Measurements from ENCODE around the gene NSUN7.
"Not testable (repeated sequence)": the region's sequence is repeated elsewhere in the genome, so short reads cannot be mapped to it uniquely, and the experiment has no call there.

Gene NSUN7, protein sequence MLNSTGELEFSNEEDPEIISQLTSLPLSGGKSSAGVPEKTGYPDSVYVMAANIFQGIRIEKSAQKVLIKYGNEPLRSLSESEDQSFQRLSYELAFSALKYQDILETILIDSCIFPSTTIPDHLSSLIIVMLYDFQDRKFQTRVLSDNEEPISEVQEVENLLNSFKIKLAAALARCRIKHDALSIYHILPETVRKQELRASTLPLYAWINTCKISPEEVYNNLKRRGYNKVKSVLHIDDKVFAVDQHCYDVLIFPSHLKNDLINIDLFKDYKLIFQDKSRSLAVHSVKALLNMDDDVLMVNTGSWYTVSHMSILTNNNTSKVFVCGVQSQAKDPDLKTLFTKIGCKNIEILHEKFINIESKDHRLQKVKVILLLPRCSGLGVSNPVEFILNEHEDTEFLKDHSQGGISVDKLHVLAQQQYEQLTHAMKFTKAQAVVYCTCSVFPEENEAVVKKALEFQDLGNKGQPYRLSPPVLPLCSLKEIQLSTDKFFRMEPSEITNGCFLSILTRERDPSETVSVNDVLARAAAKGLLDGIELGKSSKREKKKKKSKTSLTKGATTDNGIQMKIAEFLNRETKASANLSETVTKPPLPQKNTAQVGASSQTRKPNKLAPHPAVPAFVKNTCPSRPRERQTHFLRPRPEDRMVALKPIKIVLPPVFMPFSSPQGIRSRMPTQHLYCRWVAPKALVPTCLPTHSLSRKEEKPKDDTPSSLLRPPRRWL

DNA sequence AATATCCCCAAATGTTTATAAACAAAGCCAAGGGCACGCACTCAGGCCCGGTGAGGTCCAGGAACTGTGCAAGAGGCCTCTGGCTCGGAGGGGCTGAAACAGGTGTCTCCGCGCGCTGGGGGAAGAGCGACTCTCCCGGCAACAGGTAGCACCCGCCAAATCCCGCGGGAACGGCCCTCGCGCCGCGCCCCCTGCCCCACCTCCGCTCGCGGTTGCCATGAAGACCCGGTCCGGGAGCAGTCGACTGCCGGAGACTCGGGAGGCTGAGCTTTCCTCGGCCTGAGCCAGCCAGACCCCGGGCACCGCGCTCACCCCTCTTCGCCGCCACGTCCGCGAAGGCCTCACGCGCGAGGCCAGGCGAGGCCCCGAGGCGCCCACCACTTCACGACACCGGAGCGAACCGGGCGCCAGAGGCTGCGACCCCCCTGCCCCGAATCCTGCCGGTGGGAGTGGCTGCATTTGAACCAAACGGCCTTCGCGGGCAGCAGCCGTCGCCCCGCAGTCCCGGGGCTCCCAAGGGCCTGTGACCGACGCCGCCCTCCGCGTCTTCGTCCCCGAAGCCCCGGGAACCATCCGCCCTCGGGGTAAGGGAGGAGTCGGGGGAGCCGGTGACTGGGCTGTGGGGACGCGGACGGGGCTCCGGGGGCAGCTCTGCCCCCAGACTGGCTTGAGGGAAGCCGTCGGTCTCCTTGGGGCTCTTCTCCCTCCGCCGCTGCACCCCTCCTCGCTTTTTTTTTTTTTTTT, at the start of gene NSUN7:
TSS of gene NSUN7 (plus strand) at position 239 of the 744 bp plus-strand sequence. CDS start 739 bp downstream, outside the sequence.
- DNase-seq: peak; percentile 4

DNA sequence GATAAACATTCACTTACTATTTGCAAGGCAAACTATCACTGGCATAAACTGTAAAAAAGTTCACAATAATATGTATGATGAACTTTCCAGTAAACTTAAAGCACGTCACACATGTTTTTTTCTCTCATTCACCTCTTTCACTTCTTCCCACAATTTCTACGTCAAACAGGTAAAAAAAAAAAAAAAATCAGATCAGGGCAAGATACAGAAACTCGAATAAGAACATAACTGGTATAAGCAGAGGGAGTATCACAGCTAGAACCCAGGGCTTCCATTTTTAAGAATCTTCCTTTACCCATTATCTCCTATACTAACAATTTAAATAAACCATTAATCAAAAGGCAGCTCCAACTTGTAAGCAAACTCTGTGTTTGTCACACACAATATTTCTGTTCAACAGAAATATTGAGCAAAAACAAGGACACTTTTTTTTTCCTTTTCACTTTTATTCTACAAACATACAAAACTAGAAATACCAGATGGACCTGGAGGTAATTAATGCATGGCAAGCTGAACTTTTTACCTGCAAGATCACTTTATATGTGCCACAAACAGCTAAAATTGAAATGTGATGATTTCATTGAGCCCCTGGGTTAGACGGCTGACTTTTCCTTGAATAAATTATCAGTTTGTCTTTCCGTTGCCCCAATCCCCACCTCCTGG, 47.5 kb upstream of the NSUN7 start:
- no peak for DNase-seq

DNA sequence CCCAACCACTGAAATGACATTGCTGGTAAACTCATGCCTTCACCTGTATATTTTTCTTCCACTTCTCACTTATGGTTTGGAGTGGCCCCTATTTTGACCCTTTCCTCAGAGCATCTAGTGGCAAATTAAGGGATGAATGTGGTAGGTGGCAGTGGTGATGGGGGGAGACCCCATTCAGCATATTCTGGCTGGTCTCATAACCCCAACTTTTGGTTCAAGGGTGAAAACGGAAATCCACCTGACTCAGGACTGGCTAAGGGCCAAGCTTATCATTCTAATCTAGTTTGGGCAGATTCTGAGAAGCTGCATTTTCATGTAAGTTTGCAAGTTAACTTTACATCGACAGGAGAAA, 47.0 kb upstream of the NSUN7 start:
- DNase-seq: no peak

DNA sequence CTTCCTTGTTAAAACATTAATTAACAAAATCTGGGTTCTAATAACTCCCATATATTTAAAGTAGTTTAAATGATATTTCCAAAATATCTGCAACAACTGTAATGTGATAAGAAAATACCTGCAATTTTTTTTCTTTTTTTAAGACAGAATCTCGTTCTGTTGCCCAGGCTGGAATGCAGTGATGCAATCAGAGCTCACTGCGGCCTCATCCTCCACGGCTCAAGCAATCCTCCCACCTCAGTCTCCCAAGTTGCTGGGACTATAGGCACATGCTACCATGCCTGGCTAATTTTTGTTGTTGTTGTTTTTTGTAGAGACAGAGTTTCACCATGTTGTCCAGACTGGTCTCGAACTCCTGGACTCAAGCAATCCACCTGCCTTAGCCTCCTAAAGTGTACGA, 45.7 kb upstream of the NSUN7 start:
- DNase-seq: no peak

DNA sequence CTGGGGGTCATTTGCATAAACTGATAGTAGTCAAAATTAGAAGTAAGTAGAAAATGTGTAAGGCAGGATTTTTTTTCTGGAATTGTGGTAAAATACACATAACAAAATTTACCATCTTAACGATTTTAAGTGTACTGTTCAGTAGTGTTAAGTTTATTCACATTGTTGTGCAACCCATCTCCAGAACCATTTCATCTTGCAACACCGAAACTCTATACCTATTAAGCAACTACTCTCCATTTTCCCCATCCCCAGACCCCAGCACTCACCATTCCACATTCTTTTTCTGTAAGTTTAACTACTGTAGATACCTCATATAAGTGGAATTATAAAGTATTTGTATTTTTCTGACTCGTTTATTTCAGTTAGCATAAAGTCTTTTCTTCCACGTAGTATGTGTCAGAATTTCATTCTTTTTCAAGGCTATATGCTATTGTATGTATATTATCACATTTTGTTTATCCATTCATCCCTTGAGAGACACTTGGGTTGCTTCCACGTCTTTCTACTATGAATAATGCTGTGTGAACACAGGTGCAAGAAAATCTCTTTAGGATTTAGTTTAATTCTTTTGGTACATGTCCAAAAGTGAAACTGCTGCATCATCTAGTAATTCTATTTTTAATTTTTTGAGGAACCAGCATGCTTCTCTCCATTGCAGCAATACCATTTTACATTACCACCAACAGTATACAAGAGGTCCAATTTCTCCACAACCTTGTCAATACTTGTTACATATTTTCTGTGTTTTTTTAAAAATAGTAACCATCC, 39.1 kb upstream of the NSUN7 start:
- no peak for DNase-seq

DNA sequence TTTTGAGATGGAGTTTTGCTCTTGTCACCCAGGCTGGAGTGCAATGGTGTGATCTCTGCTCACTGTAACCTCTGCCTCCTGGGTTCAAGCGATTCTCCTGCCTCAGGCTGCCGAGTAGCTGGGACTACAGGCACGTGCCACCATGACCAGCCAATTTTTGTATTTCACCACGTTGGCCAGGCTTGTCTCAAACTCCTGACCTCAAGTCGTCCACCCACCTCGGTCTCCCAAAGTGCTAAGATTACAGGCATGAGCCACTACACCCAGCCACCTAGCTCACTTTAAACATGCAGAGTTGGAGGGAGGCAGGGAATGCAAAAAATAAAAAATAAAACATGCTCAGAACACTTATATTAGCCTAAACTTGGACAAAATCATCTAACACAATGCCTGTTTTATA, 36.8 kb upstream of the NSUN7 start:
- not testable (repeated sequence) for DNase-seq

DNA sequence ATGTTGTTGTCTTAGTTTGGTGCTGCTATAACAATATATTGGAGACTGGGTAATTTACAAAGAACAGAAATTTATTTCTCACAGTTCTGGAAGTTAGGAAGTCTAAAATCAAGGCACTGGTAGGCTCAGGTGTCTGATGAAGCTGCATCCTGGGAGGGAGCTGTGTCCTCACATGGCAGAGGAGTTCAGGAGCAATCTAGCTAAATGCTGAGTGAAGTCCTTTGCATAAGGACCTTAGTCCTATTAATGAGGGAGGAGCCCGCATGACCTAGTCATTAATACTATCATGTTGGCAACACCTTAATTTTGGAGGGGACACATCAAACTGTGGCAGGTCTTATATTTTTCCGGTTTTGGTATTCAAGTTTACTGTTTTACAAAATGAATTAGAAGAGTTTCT, 36.0 kb upstream of the NSUN7 start:
- DNase-seq: no peak

DNA sequence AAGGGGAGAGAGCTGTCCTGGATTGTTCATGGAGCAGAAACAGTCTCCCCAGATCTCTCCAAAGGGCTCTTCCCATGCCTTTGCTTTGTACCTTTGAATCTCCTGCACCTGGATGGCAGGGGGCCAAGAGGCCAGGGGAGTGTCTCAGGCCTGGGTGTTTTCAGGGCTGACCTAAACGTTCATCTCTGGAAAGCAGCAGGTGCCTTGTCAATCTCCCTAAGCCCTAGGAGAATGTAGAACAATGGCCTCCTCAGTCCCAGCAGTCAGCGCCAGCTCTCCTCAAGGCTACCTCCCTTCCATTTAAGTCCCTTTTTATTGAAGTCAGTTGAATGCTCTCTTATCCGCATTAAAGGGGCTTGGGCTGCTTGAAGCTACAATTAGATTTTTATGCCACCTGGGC, 31.2 kb upstream of the NSUN7 start:
- DNase-seq: no peak

DNA sequence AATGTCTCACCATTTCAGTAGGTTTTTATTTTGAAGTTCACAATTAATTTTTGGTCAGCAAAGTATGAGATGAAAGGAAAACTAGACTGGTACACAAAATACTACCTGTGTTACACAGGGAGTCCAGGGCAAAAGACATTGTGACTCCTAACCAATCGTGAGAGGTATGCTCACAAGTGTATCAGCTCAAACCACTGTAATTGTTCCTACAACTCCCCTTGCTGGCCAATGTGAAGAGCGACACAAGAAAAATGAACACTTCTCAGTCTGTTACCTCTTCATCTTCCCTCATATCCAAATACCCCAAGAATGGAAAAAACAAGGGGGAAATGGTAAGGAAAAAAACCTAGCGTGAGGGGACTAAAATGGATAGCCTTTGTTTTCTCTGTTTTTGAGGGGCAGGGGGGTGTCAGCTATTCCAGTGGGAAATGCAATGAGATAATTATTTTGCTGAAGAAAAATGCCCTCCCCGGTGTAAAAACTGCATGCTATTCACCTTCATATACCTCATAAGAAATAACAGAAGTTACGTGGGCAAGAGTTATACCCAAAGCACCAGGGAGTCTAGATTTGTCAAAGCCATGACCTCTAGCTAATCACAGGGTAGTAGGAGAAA, 30.6 kb upstream of the NSUN7 start:
- DNase-seq: no peak

DNA sequence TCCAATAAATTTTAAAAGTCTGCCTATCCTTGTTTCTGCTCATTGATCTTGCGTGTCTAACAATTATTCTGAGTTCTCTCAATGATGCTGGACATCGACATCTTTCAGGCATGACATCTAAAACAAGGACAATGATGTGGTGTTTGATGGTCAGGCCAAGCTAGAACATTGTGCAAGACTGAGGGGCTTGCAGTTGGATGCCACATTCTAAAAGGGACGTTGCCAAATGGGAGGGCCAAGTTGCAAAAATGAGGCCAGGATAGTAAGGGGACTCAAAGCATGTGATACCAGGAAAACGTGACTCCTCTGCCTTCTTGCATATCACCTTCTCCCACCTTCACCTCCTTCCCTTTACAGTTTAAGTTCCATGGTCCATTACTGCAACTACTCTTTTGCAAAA, 29.4 kb upstream of the NSUN7 start:
- DNase-seq: no peak

DNA sequence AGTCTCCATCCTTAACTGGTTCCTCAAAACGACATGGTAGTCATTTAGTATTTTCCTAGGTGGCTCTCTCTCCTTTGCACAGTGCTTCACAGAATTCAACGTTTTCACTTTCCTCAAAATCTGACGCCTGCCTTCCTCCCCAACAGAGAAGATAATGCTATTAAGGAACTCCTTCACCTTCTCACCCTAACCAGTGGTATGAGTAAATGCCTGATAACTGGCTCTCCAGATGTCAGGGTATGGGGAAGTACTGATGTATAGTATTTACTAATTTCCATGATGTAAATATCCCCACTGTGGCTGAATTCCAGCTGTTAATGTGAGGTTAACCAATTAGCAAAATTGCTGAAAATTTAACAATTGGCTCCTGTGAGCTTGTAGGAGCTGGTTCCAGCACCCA, 28.8 kb upstream of the NSUN7 start:
- no peak for DNase-seq

DNA sequence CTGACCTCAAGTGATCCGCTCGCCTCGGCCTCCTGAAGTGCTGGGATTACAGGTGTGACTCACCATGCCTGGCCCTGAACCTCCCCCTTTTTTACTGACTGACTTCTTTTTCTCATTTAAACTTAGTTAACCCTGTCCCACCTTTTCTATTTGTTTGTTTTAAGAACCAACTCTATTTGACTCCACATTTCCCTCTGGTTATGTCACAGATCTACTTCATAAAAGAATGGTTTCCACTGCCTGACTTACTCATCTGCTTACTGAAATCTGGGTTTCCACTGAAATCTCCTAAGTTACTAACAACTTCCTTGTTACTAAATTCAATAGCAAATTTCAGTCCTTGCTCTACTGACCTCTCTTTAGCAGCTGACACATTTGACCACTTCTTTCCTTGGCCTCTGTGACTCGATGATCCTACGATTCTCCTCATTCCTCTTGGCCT, 28.0 kb upstream of the NSUN7 start:
- no peak for DNase-seq

DNA sequence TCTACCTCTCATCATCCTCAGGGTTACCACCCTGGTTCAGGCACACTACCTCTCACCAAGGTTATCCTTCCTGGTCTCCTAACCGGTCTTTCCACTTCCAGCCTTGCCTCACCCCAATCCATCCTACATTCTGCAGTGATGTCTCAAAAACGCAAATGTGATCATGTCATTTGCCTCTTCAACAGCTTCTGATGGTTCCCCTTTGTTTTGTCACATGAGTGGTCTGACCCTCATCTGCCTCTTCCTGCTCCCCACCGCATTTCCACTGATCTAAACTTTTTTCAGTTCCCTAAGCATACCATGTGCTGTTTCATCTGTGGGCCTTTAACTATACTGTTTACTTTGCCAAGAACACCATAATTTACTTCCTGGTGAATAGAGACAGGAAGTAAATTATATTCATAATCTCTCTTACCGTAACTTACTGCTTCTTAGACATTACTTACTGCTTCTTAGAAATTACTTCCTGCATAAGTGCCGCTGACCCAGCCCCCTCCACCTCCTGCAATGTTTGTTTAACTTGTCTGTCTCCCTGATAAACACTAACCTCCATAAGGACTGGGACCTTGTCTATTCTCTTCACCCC, 27.1 kb upstream of the NSUN7 start:
- DNase-seq: no peak

DNA sequence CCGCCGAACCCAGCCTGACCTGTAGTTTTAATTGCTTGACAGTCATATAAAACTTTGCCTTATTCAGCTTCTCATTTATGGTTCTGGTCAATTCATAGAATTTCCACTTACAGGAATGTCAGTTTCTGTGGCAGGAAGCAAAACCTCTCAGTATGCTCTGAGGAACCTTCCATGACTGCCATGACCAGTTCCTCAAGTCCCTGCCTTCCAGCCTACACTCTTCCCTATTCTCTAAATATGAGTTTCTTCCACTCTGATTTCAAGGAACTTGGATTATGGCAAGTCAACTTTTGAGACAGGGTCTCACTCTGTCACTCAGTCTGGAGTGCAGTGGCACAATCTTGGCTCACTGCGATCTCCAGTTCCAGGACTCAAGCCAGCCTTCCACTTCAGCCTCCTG, 26.0 kb upstream of the NSUN7 start:
- no peak for DNase-seq

DNA sequence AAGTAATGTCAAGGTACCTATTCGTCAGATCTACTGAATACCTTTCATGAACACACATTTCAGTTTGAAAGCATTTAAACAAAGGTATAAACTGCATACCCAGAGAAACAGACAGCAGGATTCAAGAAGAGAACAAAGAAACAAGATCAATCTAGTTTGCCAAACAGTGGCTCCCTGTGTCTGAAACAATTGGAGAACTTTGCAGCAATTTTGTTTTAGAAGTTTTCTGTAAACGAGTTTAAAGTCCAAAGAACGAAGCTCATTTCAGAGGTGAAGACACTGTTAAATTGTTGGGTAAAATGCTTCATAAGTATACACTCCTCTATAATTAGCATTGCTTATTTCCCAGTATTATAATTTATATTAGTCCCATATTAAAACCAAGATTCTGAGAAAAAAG, 21.4 kb upstream of the NSUN7 start:
- no peak for DNase-seq

DNA sequence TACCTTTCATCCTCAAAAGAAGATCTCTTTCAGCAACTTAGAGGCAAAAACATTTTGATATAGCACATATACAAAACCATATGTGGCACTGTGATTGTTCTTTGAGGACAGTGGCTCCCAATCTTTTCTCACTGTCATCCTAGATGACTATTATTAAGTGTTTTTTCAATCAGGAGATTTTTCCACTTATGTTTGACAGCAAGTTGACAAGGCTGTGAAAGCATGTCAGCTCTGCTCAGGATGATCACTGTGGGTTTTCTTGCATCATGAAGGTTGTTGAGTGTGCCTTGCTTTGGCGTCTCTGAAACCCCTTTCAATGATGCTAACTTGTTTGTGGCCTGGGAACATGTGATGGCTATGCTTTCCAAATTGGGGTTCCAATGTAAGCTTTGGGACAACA, 20.2 kb upstream of the NSUN7 start:
- no peak for DNase-seq

DNA sequence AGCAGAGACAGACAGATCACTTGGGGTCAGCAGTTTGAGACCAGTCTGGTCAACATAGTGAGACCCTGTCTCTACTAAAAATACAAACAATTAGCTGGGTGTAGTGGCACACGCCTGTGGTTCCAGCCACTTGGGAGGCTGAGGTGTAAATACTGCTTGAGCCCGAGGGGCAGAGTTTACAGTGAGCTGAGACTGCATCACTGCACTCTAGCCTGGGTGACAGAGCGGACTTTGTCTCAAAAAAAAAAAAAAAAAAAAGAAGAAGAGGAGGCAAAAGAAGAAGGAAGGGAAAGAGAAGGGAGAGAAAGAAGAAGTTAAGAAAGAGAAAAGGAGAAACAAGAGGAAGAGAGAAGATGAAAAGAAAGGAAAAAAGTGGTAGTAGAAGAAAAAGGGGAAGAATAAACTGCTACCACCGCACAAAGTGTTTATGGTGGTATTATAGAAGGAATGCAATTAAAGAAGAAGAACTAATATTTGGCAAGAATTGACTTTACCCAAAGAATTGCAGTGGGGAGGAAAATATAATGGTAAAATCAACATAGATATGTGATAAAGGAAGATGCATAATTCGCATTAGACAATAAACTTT, 19.6 kb upstream of the NSUN7 start:
- DNase-seq: no peak

DNA sequence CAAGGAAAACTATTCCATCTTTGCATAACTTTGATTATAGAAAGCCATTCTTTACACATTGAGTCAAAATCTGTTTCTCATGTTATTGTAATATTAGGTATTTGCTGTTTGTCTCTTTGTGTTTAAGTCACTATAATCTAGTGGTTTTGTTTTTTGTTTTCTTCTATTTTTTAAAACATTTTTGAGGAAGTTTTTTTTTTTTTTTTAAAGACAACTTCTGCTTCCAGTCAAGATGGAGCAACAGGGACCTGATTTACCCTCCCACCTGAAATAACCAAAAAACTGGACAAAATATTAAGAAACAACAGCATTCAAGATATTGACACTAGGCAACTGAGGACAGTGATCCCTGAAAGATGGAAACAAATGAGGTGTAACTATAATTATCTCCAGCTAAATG, 18.4 kb upstream of the NSUN7 start:
- DNase-seq: no peak

DNA sequence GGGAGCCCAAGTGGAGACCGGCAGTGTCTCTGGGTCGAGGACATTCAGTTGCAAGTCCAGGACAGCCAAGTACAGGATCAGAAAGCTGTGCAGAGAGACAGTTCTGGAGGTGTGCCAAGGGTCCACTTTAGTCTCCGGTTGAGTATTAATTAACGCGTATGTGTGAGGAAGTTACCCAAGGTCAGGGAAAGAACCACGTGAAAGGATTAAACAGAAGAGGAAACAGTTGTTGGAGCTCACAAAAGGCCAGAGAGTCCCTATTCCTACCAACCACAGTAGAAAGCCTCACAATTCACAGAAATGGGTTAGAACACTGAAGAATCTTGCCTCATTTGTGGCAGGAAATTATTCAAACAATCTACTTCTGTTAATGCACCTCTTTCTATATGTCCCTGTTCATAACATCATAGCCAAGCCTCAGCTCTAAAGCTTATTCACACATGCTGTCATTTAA, 17.9 kb upstream of the NSUN7 start:
- DNase-seq: no peak

DNA sequence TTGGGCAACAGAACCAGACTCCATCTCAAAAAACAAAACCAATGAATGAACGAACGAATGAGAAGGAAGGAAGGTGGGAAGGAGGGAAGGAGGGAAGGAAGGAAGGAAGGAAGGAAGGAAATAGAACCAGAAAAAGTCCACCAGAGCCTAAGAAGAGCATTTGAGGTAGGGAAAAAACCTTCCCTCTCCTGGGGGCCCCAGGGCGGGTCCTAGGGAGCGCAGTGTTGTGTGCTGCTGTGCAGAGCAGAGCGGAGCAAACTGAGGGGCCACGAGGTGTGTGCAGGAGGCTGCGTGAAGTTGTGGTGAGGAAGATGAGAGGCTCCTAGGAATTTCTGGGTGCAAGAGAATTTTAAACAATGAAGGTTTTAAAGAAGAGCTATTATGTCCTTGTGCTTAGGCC, 16.0 kb upstream of the NSUN7 start:
- DNase-seq: no peak

DNA sequence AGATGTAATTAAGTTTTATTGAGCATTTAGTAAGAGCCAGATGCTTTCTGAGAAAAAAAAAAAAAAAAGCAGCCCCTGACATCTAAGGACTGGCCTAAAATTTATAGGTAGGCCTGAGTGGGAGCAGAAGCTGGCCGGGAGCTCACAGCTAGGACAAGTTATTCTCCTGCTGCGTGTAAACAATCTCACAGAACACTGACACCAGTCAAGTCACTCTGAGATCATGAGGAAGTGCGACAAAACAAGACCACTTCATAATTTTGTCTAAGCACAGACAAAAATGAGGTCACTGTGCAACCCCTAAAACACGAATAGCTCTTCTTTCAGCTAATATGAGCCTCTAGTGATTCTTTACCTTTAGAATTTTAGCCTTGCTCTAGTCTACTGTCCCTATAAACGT, 15.3 kb upstream of the NSUN7 start:
- DNase-seq: no peak
